ENCODE measurements around the gene SKI. TPM values are rescaled to one million over a fixed set of nuclear protein-coding genes. Genes with fewer than 3 reads are reported as not detected.
A peak's percentile ranks its signal among the peaks of the same experiment; 100 is the strongest.

The SKI gene
- polyA plus RNA-seq, 3 donors, result 0.20 to 6.6 (median 0.25) TPM

DNA sequence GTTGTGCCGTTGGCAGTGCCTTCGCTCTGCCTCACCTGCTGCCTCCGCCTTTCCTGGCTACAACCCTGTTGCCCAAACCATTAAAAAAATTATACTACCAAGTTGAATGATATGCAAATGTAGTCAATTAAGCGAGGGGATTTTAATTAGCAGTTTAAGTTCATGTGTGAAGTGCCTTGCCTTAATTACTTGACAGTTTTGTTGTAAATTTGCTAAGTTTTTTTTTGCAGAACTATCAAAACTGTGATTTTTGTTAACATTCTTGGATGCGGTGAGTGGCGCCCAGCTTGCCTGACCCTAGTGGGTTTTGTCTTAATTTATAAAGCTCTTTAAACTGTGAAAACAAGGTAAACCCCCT, 10.9 kb downstream of the SKI start:
- Histone ChIP-seq H4K20me1 (ENCODE audit: insufficient read depth, low read length) (peaks cover 98% of the 10 kb centered on the region), H3K79me2 (ENCODE audit: insufficient read depth, low read length) (peaks cover 88% of the 10 kb centered on the region)
- no CpG with 5 or more reads among the region's 6 CpGs for WGBS (ENCODE audit: insufficient coverage)

DNA sequence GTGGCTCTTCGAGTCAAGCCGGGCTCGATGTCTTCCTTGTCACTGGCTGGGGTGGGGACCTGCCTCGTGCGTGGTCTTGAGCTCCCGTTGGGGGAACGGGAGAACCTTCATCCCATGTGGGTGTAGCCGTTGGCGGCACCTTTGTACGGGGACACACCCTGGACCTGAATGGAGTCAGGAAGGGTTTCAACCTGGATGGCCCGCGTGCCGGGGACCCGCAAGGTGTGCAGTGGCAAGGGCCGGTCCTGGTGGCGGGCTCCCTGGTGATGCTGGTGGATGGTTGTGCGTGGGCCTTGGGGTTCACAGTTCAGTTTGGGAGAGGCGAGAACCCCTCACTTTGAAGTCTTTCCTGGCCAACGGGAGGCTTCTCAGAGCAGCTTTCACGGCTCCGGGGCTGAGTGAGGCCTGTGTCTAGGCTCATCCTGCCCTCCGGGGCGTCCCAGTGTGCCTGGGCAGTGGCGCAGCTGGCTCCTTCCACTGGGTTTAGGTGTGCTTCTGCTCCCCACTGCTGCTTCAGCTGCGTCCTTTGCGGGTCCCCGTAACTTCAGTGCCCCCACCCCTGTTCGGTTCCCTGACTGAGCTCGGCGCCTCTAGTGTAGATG, 11.4 kb downstream of the SKI start:
- Mint-ChIP-seq H3K9me3 (peaks cover 0 to 1% (median 0%) of the 10 kb centered on the region in 7 donors), H3K27me3 (ENCODE audit: low read depth in 3 of 3) (peaks cover 8 to 16% (median 9%) of the 10 kb centered on the region in 3 donors), H3K36me3 (peaks cover 61 to 66% of the 10 kb centered on the region in 2 donors), H3K4me3 (peak overlapping the region; percentile 42 to 51), H3K27ac (peak overlapping the region in 3 of 7 donors; percentile 38 to 60 (median 54)), H3K4me1 (peaks cover 71% of the 10 kb centered on the region)
- Histone ChIP-seq H3K36me3 (replicated peaks in 1 of 2; ENCODE audit: control insufficient read depth in 1 of 2, insufficient read depth in 2 of 2, low read length in 2 of 2) (peaks cover 5 to 21% of the 10 kb centered on the region in 2 donors), H4K20me1 (ENCODE audit: insufficient read depth, low read length) (peaks cover 98% of the 10 kb centered on the region), H3K4me1 (ENCODE audit: control insufficient read depth in 1 of 2, insufficient read depth in 2 of 2, low read length in 2 of 2) (peaks cover 54 to 64% of the 10 kb centered on the region in 2 donors), H2AFZ (ENCODE audit: insufficient read depth, low read depth, low read length, poor library complexity, severe bottlenecking) (no peak overlapping the region), H3K4me2 (replicated peaks; ENCODE audit: extremely low read depth, low read length, poor library complexity, severe bottlenecking) (no peak overlapping the region), H3K4me3 (replicated peaks in 1 of 3; ENCODE audit: low read depth in 2 of 3, low read length in 3 of 3) (no peak overlapping the region), H3K9ac (ENCODE audit: insufficient read depth, low read length, poor library complexity, severe bottlenecking) (no peak overlapping the region), H3K27ac (ENCODE audit: low read depth in 1 of 2, low read length in 2 of 2) (no peak overlapping the region), H3K27me3 (ENCODE audit: control insufficient read depth in 2 of 2, insufficient read depth in 2 of 2, low read length in 2 of 2) (no peaks in the 10 kb centered on the region), H3K9me3 (replicated peaks in 1 of 2; ENCODE audit: control insufficient read depth in 1 of 2, insufficient read depth in 1 of 2, low read length in 2 of 2) (no peaks in the 10 kb centered on the region), H3K79me2 (ENCODE audit: insufficient read depth, low read length) (peaks cover 92% of the 10 kb centered on the region)
- WGBS (ENCODE audit: insufficient coverage), result 95% methylated on average over 29 of the region's 30 CpGs
- intact Hi-C loops (cut with micrococcal nuclease), result no loop called here
- TF ChIP-seq, protein P1, sequence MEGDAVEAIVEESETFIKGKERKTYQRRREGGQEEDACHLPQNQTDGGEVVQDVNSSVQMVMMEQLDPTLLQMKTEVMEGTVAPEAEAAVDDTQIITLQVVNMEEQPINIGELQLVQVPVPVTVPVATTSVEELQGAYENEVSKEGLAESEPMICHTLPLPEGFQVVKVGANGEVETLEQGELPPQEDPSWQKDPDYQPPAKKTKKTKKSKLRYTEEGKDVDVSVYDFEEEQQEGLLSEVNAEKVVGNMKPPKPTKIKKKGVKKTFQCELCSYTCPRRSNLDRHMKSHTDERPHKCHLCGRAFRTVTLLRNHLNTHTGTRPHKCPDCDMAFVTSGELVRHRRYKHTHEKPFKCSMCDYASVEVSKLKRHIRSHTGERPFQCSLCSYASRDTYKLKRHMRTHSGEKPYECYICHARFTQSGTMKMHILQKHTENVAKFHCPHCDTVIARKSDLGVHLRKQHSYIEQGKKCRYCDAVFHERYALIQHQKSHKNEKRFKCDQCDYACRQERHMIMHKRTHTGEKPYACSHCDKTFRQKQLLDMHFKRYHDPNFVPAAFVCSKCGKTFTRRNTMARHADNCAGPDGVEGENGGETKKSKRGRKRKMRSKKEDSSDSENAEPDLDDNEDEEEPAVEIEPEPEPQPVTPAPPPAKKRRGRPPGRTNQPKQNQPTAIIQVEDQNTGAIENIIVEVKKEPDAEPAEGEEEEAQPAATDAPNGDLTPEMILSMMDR (IDR thresholded peaks at IDR 0.05), result no peak
- DNase-seq, result no peak

More for the DNA sequence above, 10.9 kb downstream of the SKI start:
- H3K4me3 ChIP-seq (replicated peaks in 1 of 3; ENCODE audit: low read depth in 2 of 3, low read length in 3 of 3), result no peak overlapping the region
- peaks cover 58 to 68% of the 10 kb centered on the region in 2 donors for H3K4me1 ChIP-seq (ENCODE audit: control insufficient read depth in 1 of 2, insufficient read depth in 2 of 2, low read length in 2 of 2)
- H3K27me3 ChIP-seq (ENCODE audit: control insufficient read depth in 2 of 2, insufficient read depth in 2 of 2, low read length in 2 of 2), result no peaks in the 10 kb centered on the region
- Mint-ChIP-seq H3K4me1 (peaks cover 74% of the 10 kb centered on the region), H3K27me3 (ENCODE audit: low read depth in 3 of 3) (peaks cover 8 to 19% (median 8%) of the 10 kb centered on the region in 3 donors), H3K36me3 (peaks cover 61 to 64% of the 10 kb centered on the region in 2 donors), H3K4me3 (no peak overlapping the region), H3K9me3 (peaks cover 0 to 1% (median 0%) of the 10 kb centered on the region in 7 donors), H3K27ac (no peak overlapping the region)
- H3K4me2 ChIP-seq (replicated peaks; ENCODE audit: extremely low read depth, low read length, poor library complexity, severe bottlenecking), result no peak overlapping the region
- H3K9ac ChIP-seq (ENCODE audit: insufficient read depth, low read length, poor library complexity, severe bottlenecking), result no peak overlapping the region
- no peak overlapping the region for H3K27ac ChIP-seq (ENCODE audit: low read depth in 1 of 2, low read length in 2 of 2)
- H2AFZ ChIP-seq (ENCODE audit: insufficient read depth, low read depth, low read length, poor library complexity, severe bottlenecking), result no peak overlapping the region
- no peak for DNase-seq
- TF ChIP-seq, protein P1 (IDR thresholded peaks at IDR 0.05), result no peak
- H3K9me3 ChIP-seq (replicated peaks in 1 of 2; ENCODE audit: control insufficient read depth in 1 of 2, insufficient read depth in 1 of 2, low read length in 2 of 2), result no peaks in the 10 kb centered on the region
- intact Hi-C loops (cut with micrococcal nuclease), result no loop called here
- H3K36me3 ChIP-seq (replicated peaks in 1 of 2; ENCODE audit: control insufficient read depth in 1 of 2, insufficient read depth in 2 of 2, low read length in 2 of 2), result peaks cover 5 to 21% of the 10 kb centered on the region in 2 donors

Data from CD14-positive monocyte (primary cell).